Kidney (tissue), 14 donors: Measurements from ENCODE around the gene DRD5. TPM values are rescaled to one million over a fixed set of nuclear protein-coding genes. Genes with fewer than 3 reads are reported as not detected.

Source experiments
- DNase-seq, 5 donors: peaks; one replicate each; pipeline ENCODE4 v3.0.0-alpha.2; 2013 to 2020
- FAIRE-seq: peaks from 2 replicates; lab custom pipeline; 2012; peaks lifted over from hg19 to GRCh38; lab: Jason Lieb, UNC
- H3K27ac ChIP-seq, 2 donors: one replicate each; pipeline ENCODE4 v1.7.0; 2013; ENCODE audit warnings: low read depth in 2 of 2, low read length in 2 of 2, inconsistent platforms in 1 of 2
- H3K27me3 ChIP-seq: one replicate; pipeline ENCODE4 v1.7.1; 2013; ENCODE audit warnings: low read length, inconsistent platforms; ENCODE audit not compliant: control insufficient read depth, insufficient read depth
- H3K36me3 ChIP-seq, 3 donors: one replicate each; pipeline versions ENCODE4 v1.7.0 to v1.7.1; 2013; ENCODE audit warnings: low read length in 3 of 3, control low read depth in 1 of 3, inconsistent platforms in 1 of 3; ENCODE audit not compliant: insufficient read depth in 3 of 3, control insufficient read depth in 2 of 3
- H3K4me1 ChIP-seq, 3 donors: one replicate each; pipeline versions ENCODE4 v1.7.0 to v1.7.1; 2013; ENCODE audit warnings: low read length in 3 of 3, inconsistent platforms in 1 of 3, low read depth in 1 of 3; ENCODE audit not compliant: control insufficient read depth in 2 of 3, insufficient read depth in 2 of 3
- H3K4me3 ChIP-seq, 3 donors: one replicate each; pipeline versions ENCODE4 v1.7.0 to v1.8.1; 2013; ENCODE audit warnings: low read length in 3 of 3, control low read depth in 1 of 3, inconsistent platforms in 1 of 3
- H3K9ac ChIP-seq, 3 donors: one replicate each; pipeline versions ENCODE4 v1.7.0 to v1.7.1; 2013; ENCODE audit warnings: low read length in 3 of 3, control low read depth in 1 of 3, inconsistent platforms in 1 of 3
- H3K9me3 ChIP-seq, 3 donors: one replicate each; pipeline versions ENCODE4 v1.7.0 to v1.7.1; 2013; ENCODE audit warnings: low read length in 3 of 3, control low read depth in 1 of 3, inconsistent platforms in 1 of 3; ENCODE audit not compliant: control insufficient read depth in 2 of 3, insufficient read depth in 1 of 3
- CTCF ChIP-seq: IDR thresholded peaks from 3 replicates; pipeline ENCODE4 v1.5.1; 2012; ENCODE audit warnings: mild to moderate bottlenecking, moderate library complexity, borderline replicate concordance; ENCODE audit not compliant: insufficient read depth; ENCODE audit errors: extremely low read depth
- intact Hi-C: fragments of 100-400 bp; cut with DNase I; formaldehyde crosslinking; loops from one replicate; pipeline ENCODE4 v1.11.1; 2022
- polyA plus RNA-seq: library from polyadenylated mRNA; stranded (reverse); fragments of 350-450 nt; fragmentation: Illumina TruSeq; extraction: RNeasy Lipid Tissue Mini Kit (QIAGEN cat#74804); gene quantifications from one replicate; pipeline ENCODE4 v1.2.3, GENCODE V29; 2014; ENCODE audit warnings: low read depth, low replicate concordance; ENCODE audit not compliant: insufficient read depth
- total RNA-seq: library from RNA; stranded (reverse); fragmentation: NEBNext Ultra II Directional; extraction: Animal tissue kit (Norgen Biotek cat#: 25700); gene quantifications from one replicate; pipeline ENCODE4 v1.2.1, GENCODE V29; 2021
- donor health status: control.
- donor health status: control.
- donor health status: control.
- donor health status: control.
- donor health status: control.
- donor health status: DM: yes; HTN: yes; CAD: no.
- donor health status: Normal renal cell carcinoma (clear cell type).

Gene DRD5
- total and polyA plus RNA-seq, 2 donors from 2014 or later = not detected

- no peaks in the 10 kb centered on the region for H3K9me3 ChIP-seq
- H3K9ac ChIP-seq = no peak overlapping the region
- peaks cover 0 to 2% (median 0%) of the 10 kb centered on the region in 3 donors for H3K36me3 ChIP-seq
- H3K4me3 ChIP-seq = no peak overlapping the region
- H3K27ac ChIP-seq = no peak overlapping the region
- intact Hi-C loops = no loop called here
- no peaks in the 10 kb centered on the region for H3K27me3 ChIP-seq
- FAIRE-seq (no peak), DNase-seq (no peak)
- no peak for TF ChIP-seq CTCF
- H3K4me1 ChIP-seq = no peaks in the 10 kb centered on the region
Observed at GRCh38 chr4:9800848-9801247, 19.4 kb downstream of the DRD5 start.

DNA sequence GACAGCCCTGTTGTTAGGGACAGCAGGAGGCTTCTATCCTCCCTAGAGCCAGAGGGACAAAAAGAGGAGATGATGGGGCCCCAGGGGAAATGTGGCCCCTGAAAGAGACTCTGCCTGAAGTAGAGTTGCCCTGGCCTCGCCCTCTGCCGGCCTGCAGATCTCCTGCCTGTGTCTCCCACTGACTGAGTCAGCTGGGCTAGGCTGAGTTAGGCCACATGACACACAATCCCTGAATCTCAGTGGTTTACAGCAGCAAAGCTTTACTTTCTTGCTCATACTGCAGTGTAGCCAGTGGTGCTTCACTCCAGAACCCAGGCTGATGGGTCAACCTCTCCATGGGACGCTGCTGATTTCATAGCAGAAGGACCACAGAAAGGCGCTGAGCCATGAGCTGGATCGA, 23.5 kb downstream of the DRD5 start:
- no peak for TF ChIP-seq CTCF
- H3K27ac ChIP-seq = no peak overlapping the region
- DNase-seq = no peak
- no peak overlapping the region for H3K4me3 ChIP-seq
- no peaks in the 10 kb centered on the region for H3K27me3 ChIP-seq
- no peaks in the 10 kb centered on the region for H3K4me1 ChIP-seq
- intact Hi-C loops = no loop called here
- H3K36me3 ChIP-seq = no peaks in the 10 kb centered on the region
- H3K9ac ChIP-seq = no peak overlapping the region
- no peak for FAIRE-seq
- H3K9me3 ChIP-seq = no peaks in the 10 kb centered on the region

- TF ChIP-seq CTCF = no peak
- no peak overlapping the region for H3K9ac ChIP-seq
- intact Hi-C loops = no loop called here
- no peak overlapping the region for H3K27ac ChIP-seq
- no peaks in the 10 kb centered on the region for H3K4me1 ChIP-seq
- H3K9me3 ChIP-seq = no peaks in the 10 kb centered on the region
- no peaks in the 10 kb centered on the region for H3K36me3 ChIP-seq
- no peak overlapping the region for H3K4me3 ChIP-seq
- H3K27me3 ChIP-seq = no peaks in the 10 kb centered on the region
- peak in 1 of 5 donors; percentile 7 for DNase-seq
- FAIRE-seq = no peak
Observed at GRCh38 chr4:9808077-9808476, 26.6 kb downstream of the DRD5 start.

GRCh38 chr4:9811806-9812205, 30.4 kb downstream of the DRD5 start:
- H3K27me3 ChIP-seq = no peaks in the 10 kb centered on the region
- no peak for TF ChIP-seq CTCF
- H3K9me3 ChIP-seq = no peaks in the 10 kb centered on the region
- no peak overlapping the region for H3K4me3 ChIP-seq
- no peak for FAIRE-seq
- H3K27ac ChIP-seq = no peak overlapping the region
- peaks cover 0 to 2% (median 0%) of the 10 kb centered on the region in 3 donors for H3K36me3 ChIP-seq
- no peaks in the 10 kb centered on the region for H3K4me1 ChIP-seq
- intact Hi-C loops = no loop called here
- DNase-seq = no peak
- H3K9ac ChIP-seq = no peak overlapping the region
